ENCODE data around the gene SOCS6. TPM values are rescaled to one million over a fixed set of nuclear protein-coding genes. Genes with fewer than 3 reads are reported as not detected.

SOCS6 gene
- total and polyA plus RNA-seq, 2 of the 13 experiments (the other 11 are each of a cell fraction or from before 2014, with no cell fraction given), result 18.6 to 38.3 TPM

- TF ChIP-seq NFAT5 (CRISPR knock-in tag; IDR thresholded peaks at IDR 0.05) (no peak), ZNF747 (CRISPR knock-in tag; IDR thresholded peaks at IDR 0.05; ENCODE audit: borderline replicate concordance) (no peak), THRA (CRISPR knock-in tag; IDR thresholded peaks at IDR 0.05; ENCODE audit: borderline replicate concordance) (peak; percentile 44), SRSF4 (IDR thresholded peaks at IDR 0.05; ENCODE audit: low read depth, low read length, poor library complexity, severe bottlenecking) (no peak), RARG (CRISPR knock-in tag; IDR thresholded peaks at IDR 0.05; ENCODE audit: low read depth) (no peak), PCBP1 (IDR thresholded peaks at IDR 0.05; ENCODE audit: borderline replicate concordance, low read depth, low read length) (no peak), ZFY (CRISPR knock-in tag; IDR thresholded peaks at IDR 0.05) (peak; percentile 60; the same call in 1 of the 2 replicates), KDM3A (CRISPR knock-in tag; IDR thresholded peaks at IDR 0.05; ENCODE audit: low read depth) (peak; percentile 53; the same call in 1 of the 2 replicates), FOXA3 (CRISPR knock-in tag; IDR thresholded peaks at IDR 0.05) (peak; percentile 85), PHB2 (IDR thresholded peaks at IDR 0.05; ENCODE audit: partially characterized antibody) (no peak), AGO2 (optimal IDR thresholded peaks at IDR 0.05; ENCODE audit: low read depth, low read length) (no peak), XRCC5 (optimal IDR thresholded peaks at IDR 0.05; ENCODE audit: low read length) (no peak), ZNF10 (CRISPR knock-in tag; IDR thresholded peaks at IDR 0.05; ENCODE audit: borderline replicate concordance, low read depth) (no peak), RXRB (CRISPR knock-in tag; IDR thresholded peaks at IDR 0.05; ENCODE audit: borderline replicate concordance) (no peak; the same call in 1 of the 2 replicates), ZMYM3 (CRISPR knock-in tag; IDR thresholded peaks at IDR 0.05) (0 out of 2 replicates have a peak, but pooled peaks have one; percentile 4), ZNF572 (CRISPR knock-in tag; IDR thresholded peaks at IDR 0.05) (no peak), POGK (CRISPR knock-in tag; conservative IDR thresholded peaks at IDR 0.05) (0 out of 2 replicates have a peak, but pooled peaks have one; percentile 64), NFKB2 (CRISPR knock-in tag; IDR thresholded peaks at IDR 0.05; ENCODE audit: borderline replicate concordance) (no peak), ZNF615 (CRISPR knock-in tag; IDR thresholded peaks at IDR 0.05; ENCODE audit: borderline replicate concordance) (no peak; the same call in 1 of the 2 replicates), ZNF546 (CRISPR knock-in tag; conservative IDR thresholded peaks at IDR 0.05) (0 out of 2 replicates have a peak, but pooled peaks have one; percentile 5), JUNB (CRISPR knock-in tag; IDR thresholded peaks at IDR 0.05; ENCODE audit: borderline replicate concordance) (no peak)
These were observed 88.5 kb downstream of the SOCS6 start (continued) for GRCh38 chr18:70377317-70377799.

All from HepG2 (cell line).